Mucosa of descending colon (tissue), 3 donors: ENCODE data around the gene ANKS6. TPM values are rescaled to one million over a fixed set of nuclear protein-coding genes. Genes with fewer than 3 reads are reported as not detected.

Experiments used
- ATAC-seq: fragments of 200-7000 bp; cut with Tn5 transposase; one replicate; pipeline ENCODE4 v1.9.1; 2020; ENCODE audit warnings: mild to moderate bottlenecking, moderate library complexity
- DNase-seq, 3 donors: peaks; one replicate each; pipeline ENCODE4 v3.0.0-alpha.2; 2020
- H3K36me3 ChIP-seq: fragments of 200-600 bp; one replicate; pipeline ENCODE4 v1.8.0; 2021; ENCODE audit warnings: low read depth, mild to moderate bottlenecking
- H3K4me1 ChIP-seq: fragments of 200-600 bp; one replicate; pipeline ENCODE4 v1.8.0; 2021; ENCODE audit warnings: low read depth, mild to moderate bottlenecking
- H3K4me3 ChIP-seq: fragments of 200-600 bp; one replicate; pipeline ENCODE4 v1.8.0; 2021; ENCODE audit warnings: mild to moderate bottlenecking
- H3K9me3 ChIP-seq: fragments of 200-600 bp; one replicate; pipeline ENCODE4 v1.8.0; 2021; ENCODE audit warnings: mild to moderate bottlenecking
- intact Hi-C, 2 donors: fragments of 100-400 bp; cut with DNase I in 1 of 2; cut with micrococcal nuclease in 1 of 2; formaldehyde crosslinking; loops; one replicate each; pipeline versions ENCODE4 v1.11.0 to v1.11.1; 2022; cut with DNase I, micrococcal nuclease
- total RNA-seq, 3 donors: library from RNA; stranded (reverse); fragmentation: NEBNext Ultra II Directional in 2 of 3; extraction: Animal tissue kit (Norgen Biotek cat#: 25700) in 2 of 3; gene quantifications; one replicate each; pipeline versions ENCODE4 v1.2.1 to v1.2.4, GENCODE V29; 2021 to 2023
- TF ChIP-seq, protein P1 (sequence below): fragments of 200-600 bp; IDR thresholded peaks from one replicate; pipeline ENCODE4 v1.8.0; 2022; ENCODE audit warnings: antibody characterized with exemption, mild to moderate bottlenecking
- donor health status: DM: no; HTN: no; CAD: no; lungs with moderate emphysema.
- donor health status: DM: no; HTN: no; CAD: no.
- donor health status: DM: no; HTN: yes; CAD: no.

The ANKS6 gene
- total RNA-seq, 3 donors from 2014 or later = 16.6 to 23.4 (median 22.4) TPM

DNA sequence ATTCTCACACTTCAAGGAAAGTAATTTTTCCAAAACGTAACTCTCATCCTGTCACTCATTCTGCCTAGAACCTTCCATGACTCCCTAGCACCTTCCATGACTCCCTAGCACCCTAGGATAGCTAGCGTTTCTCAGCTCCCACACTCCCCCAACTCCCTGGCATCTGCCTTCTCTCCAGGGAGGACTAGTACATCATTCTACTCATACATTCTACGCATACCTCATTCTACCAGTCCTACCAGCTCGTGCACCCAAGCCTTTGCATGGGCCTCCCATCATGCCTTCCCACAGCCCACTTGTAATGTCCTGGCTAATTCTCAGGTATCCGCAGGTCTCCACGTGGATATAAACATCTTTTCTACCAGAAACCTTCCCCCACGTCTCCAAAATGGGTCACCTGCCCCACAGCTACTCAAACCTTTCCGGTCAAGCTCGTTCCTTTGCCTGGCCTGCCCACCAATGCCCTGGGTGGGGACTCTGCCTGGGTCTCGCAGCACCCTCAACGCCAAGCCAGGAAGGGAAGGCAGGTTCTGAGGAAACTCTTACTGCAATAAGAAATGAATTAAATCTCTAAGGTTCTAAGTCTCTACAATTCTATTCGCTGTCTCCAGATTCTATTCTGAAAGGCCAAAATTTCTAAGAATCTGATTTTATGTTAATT is 930 bp downstream of the ANKS6 start:
- DNase-seq (no peak), ATAC-seq (no peak)
- intact Hi-C loops = no loop called here
- Histone ChIP-seq H3K4me1 (peaks cover 17% of the 10 kb centered on the region), H3K4me3 (no peak overlapping the region), H3K9me3 (no peaks in the 10 kb centered on the region), H3K36me3 (no peaks in the 10 kb centered on the region)
- TF ChIP-seq, protein P1, sequence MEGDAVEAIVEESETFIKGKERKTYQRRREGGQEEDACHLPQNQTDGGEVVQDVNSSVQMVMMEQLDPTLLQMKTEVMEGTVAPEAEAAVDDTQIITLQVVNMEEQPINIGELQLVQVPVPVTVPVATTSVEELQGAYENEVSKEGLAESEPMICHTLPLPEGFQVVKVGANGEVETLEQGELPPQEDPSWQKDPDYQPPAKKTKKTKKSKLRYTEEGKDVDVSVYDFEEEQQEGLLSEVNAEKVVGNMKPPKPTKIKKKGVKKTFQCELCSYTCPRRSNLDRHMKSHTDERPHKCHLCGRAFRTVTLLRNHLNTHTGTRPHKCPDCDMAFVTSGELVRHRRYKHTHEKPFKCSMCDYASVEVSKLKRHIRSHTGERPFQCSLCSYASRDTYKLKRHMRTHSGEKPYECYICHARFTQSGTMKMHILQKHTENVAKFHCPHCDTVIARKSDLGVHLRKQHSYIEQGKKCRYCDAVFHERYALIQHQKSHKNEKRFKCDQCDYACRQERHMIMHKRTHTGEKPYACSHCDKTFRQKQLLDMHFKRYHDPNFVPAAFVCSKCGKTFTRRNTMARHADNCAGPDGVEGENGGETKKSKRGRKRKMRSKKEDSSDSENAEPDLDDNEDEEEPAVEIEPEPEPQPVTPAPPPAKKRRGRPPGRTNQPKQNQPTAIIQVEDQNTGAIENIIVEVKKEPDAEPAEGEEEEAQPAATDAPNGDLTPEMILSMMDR = no peak

DNA sequence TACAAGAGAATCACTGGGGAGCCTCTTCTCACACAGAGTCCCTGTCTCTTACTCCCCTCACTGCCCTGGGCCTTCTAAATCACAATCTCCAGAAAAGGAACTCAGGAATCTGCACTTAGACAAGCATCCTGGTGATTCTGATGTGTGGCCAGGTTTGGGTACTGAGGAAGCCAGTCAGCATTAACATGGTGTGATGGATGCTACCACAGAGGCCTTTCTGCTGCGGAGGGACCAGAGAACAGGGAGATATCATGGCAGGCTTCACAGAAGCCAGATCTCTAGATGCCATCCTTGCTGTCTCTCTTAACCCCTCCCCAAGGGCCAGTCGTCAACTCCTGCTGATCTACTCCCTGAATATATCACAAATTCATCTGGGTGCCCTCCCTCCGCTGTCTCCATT is 1.6 kb downstream of the ANKS6 start:
- TF ChIP-seq, protein P1 = no peak
- no peak for ATAC-seq
- intact Hi-C loops = no loop called here
- DNase-seq = no peak
- Histone ChIP-seq H3K4me3 (no peak overlapping the region), H3K36me3 (no peaks in the 10 kb centered on the region), H3K9me3 (no peaks in the 10 kb centered on the region), H3K4me1 (peaks cover 17% of the 10 kb centered on the region)

DNA sequence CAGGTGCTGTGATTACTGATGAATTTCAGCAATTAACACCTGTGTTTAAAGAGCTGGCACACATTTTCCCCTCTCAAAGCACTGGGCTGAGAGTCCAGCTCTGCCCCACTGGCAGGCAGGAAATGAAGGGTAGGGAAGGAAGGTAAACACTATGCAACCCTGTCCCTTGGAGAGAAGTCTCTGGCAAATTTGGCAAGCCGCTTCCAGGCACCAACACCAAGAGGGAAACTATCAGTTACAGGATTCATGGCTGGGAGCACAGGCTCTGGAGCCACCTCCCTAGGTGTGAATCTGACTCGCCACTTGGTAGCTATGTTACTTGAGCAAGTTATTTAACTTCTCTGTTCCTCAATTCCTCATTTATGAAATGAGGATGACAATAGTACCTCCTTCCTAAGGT is 3.3 kb downstream of the ANKS6 start:
- intact Hi-C loops = no loop called here
- no peaks in the 10 kb centered on the region for H3K36me3 ChIP-seq
- ATAC-seq = no peak
- TF ChIP-seq, protein P1 = no peak
- H3K4me1 ChIP-seq = peaks cover 17% of the 10 kb centered on the region
- no peak overlapping the region for H3K4me3 ChIP-seq
- DNase-seq = no peak
- H3K9me3 ChIP-seq = no peaks in the 10 kb centered on the region

DNA sequence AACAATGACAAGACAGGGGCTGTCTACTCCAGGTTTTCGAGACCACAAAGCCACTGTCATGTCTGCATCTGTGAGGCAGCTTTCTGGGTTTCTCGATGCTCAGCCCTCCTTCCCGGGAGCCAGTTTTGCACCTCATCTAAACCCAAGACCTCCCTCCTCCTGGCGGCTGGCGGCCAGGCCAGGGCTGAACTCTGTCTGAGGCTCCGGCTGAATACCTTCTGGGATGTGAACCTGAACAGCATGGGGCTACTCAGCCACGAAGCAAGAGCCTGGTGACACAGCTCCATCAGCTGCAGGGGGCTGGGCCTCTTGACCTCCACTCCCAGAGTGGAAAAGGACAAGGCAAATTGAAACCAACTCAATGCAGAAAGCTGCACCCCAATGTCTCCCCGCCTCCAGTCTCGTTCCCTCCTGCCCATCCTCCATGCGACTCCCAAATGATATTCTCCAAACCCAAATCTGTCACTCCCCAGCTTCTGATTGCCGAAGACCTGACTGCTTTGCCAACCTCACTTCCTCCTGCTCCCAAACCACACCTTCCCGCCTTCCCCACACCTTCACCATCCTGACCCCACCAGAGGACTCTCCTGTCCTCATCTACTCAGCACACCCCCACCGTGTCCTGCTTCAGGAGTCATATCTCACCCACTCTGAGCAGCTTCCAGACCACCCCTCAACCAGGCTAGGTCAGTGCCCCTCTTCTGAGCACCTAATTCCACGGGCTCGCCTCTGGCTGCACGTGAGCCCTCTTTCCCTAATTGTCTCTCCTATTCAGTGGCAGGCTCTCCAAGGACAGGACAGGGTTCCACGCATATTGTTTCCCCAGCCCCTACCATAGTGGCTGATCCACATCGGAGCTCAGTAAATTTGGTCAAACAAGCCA is 4.5 kb downstream of the ANKS6 start:
- H3K9me3 ChIP-seq = no peaks in the 10 kb centered on the region
- H3K4me1 ChIP-seq = peaks cover 17% of the 10 kb centered on the region
- intact Hi-C loops = no loop called here
- H3K4me3 ChIP-seq = no peak overlapping the region
- TF ChIP-seq, protein P1 = no peak
- no peak for DNase-seq
- no peaks in the 10 kb centered on the region for H3K36me3 ChIP-seq
- ATAC-seq = no peak

DNA sequence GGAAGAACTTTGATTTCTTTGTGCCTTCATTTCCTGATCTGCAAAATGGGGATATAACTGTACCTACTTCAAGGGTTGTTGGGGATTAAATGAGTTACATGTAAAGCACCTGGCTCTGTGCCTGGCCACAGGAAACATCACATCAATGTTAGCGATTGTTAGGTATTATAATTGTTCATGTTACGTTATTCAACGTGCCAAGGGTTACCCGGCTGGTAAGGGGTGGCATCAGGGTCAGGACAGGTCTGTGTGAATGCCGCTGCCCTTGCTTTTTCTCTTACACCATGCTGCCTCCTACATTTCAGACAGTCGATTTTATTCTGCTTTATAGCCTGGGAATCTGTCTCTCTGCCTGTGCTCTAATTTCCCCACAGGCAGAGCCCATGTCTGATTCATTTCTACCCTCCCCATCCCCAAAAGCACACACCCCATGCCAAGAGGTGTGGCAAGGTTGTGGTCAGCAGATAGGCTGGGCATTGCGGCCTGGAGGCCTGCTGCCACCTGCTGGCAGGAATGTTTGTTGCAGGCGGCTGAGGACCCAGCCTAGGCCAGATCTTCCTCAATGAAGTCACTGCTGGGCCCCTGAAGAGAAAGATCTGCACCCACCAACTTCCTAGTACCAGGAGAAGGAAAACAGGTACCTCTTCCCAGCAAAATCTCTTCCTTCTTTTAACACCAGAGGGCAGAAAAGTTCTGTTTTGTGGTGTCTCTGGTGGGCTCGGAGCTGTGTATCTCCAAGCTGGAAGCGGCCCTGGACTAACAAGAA is 5.3 kb downstream of the ANKS6 start:
- Histone ChIP-seq H3K4me3 (no peak overlapping the region), H3K4me1 (peaks cover 17% of the 10 kb centered on the region), H3K36me3 (no peaks in the 10 kb centered on the region), H3K9me3 (no peaks in the 10 kb centered on the region)
- DNase-seq (peak; percentile 76 to 88 (median 86)), ATAC-seq (peak; percentile 95)
- intact Hi-C loops = no loop called here
- TF ChIP-seq, protein P1 = peak; percentile 96
